Mucosa of gallbladder (tissue), 1 donor: ENCODE measurements around the gene DEF6. TPM values are rescaled to one million over a fixed set of nuclear protein-coding genes. Genes with fewer than 3 reads are reported as not detected.
A peak's percentile ranks its signal among the peaks of the same experiment; 100 is the strongest.
"Not testable (repeated sequence)": the region's sequence is repeated elsewhere in the genome, so short reads cannot be mapped to it uniquely, and the experiment has no call there.

Experiments used
- DNase-seq: peaks from one replicate; pipeline ENCODE4 v3.0.0-alpha.2; 2020; ENCODE audit warnings: low spot score
- total RNA-seq: library from RNA; stranded (reverse); gene quantifications from one replicate; pipeline ENCODE4 v1.2.1, GENCODE V29; 2021
- donor health status: DM: no; HTN: no; CAD: no.

Gene DEF6
- total RNA-seq, 1 donor from 2014 or later = 19.5 TPM

- DNase-seq = no peak
Measured at GRCh38 chr6:35311390-35312075, 13.9 kb downstream of the DEF6 start.

DNA sequence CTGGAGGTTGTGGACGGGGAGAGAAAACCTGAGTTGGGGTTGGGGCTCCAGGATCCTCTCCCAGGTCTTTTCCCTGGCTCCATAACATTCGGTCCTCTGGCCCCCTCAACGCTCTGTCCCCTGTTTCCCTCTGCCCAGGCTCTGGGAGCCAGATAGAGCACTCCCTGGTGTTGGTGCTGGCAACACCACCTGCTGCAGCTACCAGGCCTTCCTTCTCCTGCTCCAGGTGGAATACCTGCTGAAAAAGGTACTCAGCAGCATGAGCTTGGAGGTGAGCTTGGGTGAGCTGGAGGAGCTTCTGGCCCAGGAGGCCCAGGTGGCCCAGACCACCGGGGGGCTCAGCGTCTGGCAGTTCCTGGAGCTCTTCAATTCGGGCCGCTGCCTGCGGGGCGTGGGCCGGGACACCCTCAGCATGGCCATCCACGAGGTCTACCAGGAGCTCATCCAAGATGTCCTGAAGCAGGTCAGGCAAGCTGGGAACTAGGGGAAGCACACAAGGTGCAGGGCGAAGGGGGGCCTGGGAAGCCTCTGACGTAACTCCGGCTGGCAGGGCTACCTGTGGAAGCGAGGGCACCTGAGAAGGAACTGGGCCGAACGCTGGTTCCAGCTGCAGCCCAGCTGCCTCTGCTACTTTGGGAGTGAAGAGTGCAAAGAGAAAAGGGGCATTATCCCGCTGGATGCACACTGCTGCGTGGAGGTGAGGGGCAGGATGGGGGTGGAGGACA lies 14.6 kb downstream of the DEF6 start:
- DNase-seq = no peak

DNA sequence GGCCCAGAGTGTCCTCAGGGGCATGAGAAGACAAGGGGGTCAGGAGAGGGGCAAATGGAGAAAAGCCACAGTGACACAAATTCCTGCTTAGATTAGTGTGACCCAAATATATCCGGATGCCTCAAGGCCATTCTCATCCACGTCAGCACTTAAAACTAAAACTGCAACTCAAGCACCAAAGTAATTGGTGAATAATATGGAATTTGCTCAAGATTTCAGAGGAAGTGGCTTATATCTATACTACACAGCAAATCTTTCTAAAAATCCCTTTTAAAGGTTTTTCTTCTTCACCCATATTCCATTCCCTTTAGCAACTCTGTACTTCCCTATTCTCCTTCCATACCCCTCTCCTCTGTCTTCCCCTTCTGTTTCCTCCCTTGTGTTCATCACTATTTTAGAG lies 15.2 kb downstream of the DEF6 start:
- DNase-seq = no peak

- no peak for DNase-seq
Measured at GRCh38 chr6:35317483-35318195, 20.0 kb downstream of the DEF6 start.

DNA sequence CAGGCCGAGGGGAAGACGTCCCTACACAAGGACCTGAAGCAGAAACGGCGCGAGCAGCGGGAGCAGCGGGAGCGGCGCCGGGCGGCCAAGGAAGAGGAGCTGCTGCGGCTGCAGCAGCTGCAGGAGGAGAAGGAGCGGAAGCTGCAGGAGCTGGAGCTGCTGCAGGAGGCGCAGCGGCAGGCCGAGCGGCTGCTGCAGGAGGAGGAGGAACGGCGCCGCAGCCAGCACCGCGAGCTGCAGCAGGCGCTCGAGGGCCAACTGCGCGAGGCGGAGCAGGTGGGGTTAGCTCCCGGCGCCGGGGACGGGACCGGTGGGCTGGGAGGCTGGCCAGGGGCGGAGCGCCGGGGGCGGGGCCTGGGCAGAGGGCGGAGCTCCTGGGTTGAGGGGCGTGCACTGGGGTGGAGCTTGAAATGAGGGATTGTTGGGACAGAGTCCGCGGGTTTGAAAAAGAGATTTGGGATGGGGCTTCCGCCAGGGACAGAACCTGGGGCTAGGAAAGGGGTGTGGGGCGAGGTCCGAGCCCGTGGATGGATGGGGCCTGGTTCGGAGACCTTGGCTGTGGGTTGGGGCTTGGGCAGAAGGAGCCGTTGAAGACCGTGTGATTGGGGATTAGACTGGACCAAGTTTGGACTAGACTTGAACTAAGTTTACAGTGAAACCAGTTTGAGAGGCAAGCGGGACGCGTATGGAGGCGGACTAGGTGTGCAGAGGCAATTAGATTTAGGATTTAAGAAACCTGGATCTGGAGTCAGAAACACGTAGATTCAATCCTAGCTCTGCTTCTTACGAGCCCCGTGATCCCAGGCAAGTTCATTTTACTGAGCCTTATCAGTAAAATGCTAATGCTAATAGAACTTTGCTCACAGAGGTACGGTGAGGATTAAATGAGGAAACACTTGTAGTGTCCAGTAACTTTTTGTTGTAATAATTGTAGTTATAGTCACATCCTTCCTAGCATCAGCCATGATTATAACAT lies 20.9 kb downstream of the DEF6 start:
- DNase-seq = peak; percentile 85

GRCh38 chr6:35319346-35320030 lies 21.9 kb downstream of the DEF6 start:
- no peak for DNase-seq

GRCh38 chr6:35320031-35320410 lies 22.4 kb downstream of the DEF6 start:
- DNase-seq = no peak

GRCh38 chr6:35321091-35321490 lies 23.5 kb downstream of the DEF6 start:
- no peak for DNase-seq

DNA sequence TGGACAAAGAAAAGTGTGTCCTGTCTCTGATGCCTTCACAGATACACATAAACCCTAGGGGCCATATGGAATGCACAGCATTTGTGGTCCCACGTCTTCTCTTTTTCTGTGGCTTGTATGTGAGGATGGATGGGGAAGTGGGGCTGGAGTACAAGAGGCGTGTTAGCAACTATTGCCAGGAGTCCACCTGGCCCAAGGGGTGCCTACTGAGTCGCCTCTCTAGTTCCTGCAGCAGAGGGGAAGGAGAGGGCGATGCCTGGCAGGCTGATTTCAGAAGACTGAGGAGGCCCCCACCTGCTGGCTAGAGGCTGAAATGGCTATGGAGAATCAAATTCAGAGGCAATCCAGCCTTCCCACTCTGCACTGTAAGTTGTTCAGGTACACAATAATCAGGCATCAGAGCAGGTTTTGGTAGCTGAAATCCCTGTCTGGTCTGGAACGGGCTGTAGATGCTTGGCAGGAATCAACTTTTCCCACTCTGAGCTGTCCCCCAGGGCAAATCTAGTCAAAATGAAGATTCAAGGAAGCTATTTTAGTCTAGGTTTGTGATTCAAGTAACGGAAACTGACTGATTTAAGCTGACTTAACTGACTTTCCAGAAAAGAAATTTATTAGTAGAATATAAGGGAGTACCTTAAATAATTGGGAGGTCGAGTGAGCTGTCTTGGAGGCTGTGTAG lies 29.9 kb downstream of the DEF6 start:
- DNase-seq = peak; percentile 63

DNA sequence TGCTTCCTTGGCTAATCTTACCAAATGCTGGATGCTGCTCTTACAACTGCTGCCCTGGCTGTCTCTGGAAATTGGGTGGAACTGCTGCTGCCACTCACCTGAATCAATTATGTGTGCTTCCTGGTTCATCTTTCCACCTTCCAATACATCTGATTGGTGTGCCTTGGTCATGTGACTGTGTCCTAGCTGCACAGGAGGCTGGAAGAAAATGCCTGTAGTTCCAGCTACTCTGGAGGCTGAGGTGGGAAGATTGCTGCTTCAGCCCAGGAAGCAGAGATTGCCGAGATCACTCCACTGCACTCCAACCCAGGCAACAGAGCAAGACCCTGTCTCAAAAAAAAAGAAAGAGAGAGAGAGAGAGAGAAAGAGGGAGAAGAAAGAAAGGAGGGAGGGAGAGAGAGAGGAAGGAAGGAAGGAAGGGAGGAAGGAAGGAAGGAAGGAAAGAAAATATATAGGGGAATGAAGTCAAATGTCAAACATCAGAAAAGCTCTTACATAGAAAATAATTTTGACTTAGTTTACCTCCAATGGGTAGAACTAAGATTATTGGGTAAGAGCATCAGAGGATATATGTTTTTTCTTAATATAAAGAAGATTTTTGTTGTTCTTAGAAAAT lies 30.6 kb downstream of the DEF6 start:
- no peak for DNase-seq

DNA sequence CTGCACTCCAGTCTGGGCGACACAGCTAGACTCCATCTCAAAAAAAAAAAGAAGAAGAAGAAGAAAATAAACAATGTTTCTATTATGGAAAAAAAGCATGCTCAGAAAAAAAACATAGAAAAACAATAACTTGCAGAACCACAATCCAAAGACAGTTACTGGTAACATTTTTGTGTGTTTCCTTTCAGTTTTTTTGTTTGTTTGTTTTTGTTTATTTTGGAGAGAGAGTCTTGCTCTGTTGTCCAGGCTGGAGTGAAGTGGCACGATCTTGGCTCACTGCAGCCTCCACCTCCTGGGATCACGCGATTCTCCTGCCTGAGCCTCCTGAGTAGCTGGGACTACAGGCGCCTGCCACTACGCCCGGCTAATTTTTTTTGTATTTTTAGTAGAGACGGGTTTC lies 31.3 kb downstream of the DEF6 start:
- DNase-seq = not testable (repeated sequence)

DNA sequence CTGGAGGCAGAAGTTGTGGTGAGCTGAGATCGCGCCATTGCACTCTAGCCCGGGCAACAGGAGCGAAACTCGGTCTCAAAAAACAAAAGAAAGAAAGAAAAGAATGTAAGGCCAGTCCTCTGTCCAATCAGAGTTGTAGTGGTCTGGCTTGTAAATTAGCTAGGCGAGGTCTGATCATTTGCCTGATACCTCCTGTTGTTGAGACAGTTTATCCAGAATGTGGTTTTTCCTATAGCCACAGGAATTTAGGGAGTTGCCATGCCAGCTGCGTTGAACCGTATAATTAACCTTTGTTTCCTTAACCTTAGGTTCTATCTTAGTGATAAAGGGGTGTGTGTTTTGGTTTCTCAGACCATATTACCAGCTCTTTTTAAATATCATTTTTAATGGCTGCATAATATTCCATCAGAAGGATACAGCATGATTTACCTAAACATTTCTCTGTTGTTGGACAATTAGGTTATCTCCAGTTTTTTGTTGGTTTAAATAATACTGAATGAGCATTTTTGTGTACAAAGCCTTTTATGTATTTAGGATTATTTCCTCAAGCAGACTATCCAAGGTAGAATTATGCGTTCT lies 33.0 kb downstream of the DEF6 start:
- no peak for DNase-seq

DNA sequence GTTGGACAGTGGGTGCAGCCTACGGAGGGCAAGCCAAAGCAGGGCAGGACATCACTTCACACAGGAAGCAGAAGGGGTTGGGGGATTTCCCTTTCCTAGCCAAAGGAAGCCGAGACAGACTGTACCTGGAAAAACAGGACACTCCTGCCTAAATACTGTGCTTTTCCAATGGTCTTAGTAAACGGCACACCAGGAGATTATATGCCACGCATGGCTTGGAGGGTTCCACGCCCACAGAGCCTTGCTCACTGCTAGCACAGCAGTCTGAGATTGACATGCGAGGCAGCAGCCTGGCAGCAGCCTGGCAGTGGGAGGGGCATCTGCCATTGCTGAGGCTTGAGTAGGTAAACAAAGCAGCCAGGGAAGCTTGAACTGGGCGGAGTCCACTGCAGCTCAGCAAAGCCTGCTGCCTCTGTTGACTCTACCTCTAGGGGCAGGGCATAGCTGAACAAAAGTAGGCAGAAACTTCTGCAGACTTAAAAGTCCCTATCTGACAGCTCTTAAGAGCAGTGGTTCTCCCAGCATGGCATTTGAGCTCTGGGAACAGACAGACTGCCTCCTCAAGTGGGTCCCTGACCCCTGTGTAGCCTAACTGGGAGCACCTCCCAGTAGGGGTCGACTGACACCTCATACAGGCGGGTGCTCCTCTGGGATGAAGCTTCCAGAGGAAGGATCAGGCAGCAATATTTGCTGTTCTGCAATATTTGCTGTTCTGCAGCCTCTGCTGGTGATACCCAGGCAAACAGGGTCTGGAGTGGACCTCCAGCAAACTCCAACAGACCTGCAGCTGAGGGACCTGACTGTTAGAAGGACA lies 34.7 kb downstream of the DEF6 start:
- peak; percentile 77 for DNase-seq

GRCh38 chr6:35341557-35341956 lies 43.9 kb downstream of the DEF6 start:
- DNase-seq = no peak

- peak; percentile 98 for DNase-seq
Measured at GRCh38 chr6:35342258-35343091, 44.9 kb downstream of the DEF6 start, which contains the start of gene PPARD. TSS of gene PPARD (plus strand) at chr6:35342558. CDS start at chr6:35411088, 68,530 bp downstream.

GRCh38 chr6:35343092-35343834 lies 45.6 kb downstream of the DEF6 start:
- DNase-seq = peak; percentile 36
